Hepatocyte (in vitro differentiated cells): Measurements from ENCODE around the gene UXT.

Source experiments
- EZH2phosphoT487 ChIP-seq: fragments of 200-600 bp; sonication (generic); IDR thresholded peaks from one replicate; pipeline ENCODE4 v1.6.1; 2018; ENCODE audit warnings: antibody characterized with exemption, mild to moderate bottlenecking, low read depth, moderate library complexity; ENCODE audit not compliant: unreplicated experiment, severe bottlenecking
- TF ChIP-seq, protein P1 (sequence below): fragments of 200-600 bp; sonication (generic); IDR thresholded peaks from 2 replicates; pipeline ENCODE4 v1.5.1; 2016; ENCODE audit warnings: antibody characterized with exemption, mild to moderate bottlenecking; ENCODE audit not compliant: poor library complexity

- TF ChIP-seq, protein P1, sequence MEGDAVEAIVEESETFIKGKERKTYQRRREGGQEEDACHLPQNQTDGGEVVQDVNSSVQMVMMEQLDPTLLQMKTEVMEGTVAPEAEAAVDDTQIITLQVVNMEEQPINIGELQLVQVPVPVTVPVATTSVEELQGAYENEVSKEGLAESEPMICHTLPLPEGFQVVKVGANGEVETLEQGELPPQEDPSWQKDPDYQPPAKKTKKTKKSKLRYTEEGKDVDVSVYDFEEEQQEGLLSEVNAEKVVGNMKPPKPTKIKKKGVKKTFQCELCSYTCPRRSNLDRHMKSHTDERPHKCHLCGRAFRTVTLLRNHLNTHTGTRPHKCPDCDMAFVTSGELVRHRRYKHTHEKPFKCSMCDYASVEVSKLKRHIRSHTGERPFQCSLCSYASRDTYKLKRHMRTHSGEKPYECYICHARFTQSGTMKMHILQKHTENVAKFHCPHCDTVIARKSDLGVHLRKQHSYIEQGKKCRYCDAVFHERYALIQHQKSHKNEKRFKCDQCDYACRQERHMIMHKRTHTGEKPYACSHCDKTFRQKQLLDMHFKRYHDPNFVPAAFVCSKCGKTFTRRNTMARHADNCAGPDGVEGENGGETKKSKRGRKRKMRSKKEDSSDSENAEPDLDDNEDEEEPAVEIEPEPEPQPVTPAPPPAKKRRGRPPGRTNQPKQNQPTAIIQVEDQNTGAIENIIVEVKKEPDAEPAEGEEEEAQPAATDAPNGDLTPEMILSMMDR, result no peak
- TF ChIP-seq EZH2phosphoT487, result no peak
These were observed 20.2 kb downstream of the UXT start for GRCh38 chrX:47638816-47639215.
